IMR-90 (cell line): ENCODE results near the gene LEF1. TPM values are rescaled to one million over a fixed set of nuclear protein-coding genes. Genes with fewer than 3 reads are reported as not detected.

Experiments used
- ATAC-seq: fragments of 200-7000 bp; cut with Tn5 transposase; 2 replicates; pipeline ENCODE4 v1.9.1; 2020; ENCODE audit warnings: low read depth, mild to moderate bottlenecking, moderate library complexity
- BruUV-seq: library from RNA; stranded (reverse); fragments of 400-500 nt; replicated peaks from 2 replicates; lab custom pipeline; 2021; lab: Mats Ljungman, UMichigan
- CTCF ChIA-PET: fragments of 300-600 bp; formaldehyde crosslinking; extraction: SDS; loops from one replicate; lab custom pipeline; 2021; ENCODE audit warnings: antibody characterized with exemption; lab: Yijun Ruan, JAX
- POLR2A ChIA-PET: fragments of 300-600 bp; sonication (Branson Sonifier 250); formaldehyde crosslinking; loops from one replicate; lab custom pipeline; 2022; ENCODE audit warnings: antibody characterized with exemption; ENCODE audit not compliant: unreplicated experiment; lab: Charles Lee
- DNase-seq: peaks from one replicate; pipeline ENCODE4 v3.0.0; 2013
- H2AFZ ChIP-seq: replicated peaks from 2 replicates; pipeline ENCODE3; 2013; ENCODE audit warnings: low read length, mild to moderate bottlenecking; ENCODE audit not compliant: poor library complexity
- H2AK5ac ChIP-seq: 2 replicates; pipeline ENCODE4 v1.6.1; 2013; ENCODE audit warnings: low read depth, low read length, inconsistent platforms
- H2AK9ac ChIP-seq: replicated peaks from 2 replicates; pipeline ENCODE3; 2013; ENCODE audit warnings: mild to moderate bottlenecking, low read depth, low read length, moderate library complexity; ENCODE audit not compliant: poor library complexity
- H2BK120ac ChIP-seq: 2 replicates; pipeline ENCODE4 v1.6.1; 2013; ENCODE audit warnings: low read depth, low read length, inconsistent platforms
- H2BK15ac ChIP-seq: 3 replicates; pipeline ENCODE4 v1.6.1; 2013; ENCODE audit warnings: low read depth, low read length, inconsistent platforms
- H2BK20ac ChIP-seq: 2 replicates; pipeline ENCODE4 v1.6.1; 2013; ENCODE audit warnings: low read depth, mild to moderate bottlenecking, inconsistent platforms, low read length, moderate library complexity
- H2BK5ac ChIP-seq: 2 replicates; pipeline ENCODE4 v1.6.1; 2013; ENCODE audit warnings: mild to moderate bottlenecking, low read depth, low read length, inconsistent platforms; ENCODE audit not compliant: poor library complexity, severe bottlenecking
- H3K14ac ChIP-seq: replicated peaks from 2 replicates; pipeline ENCODE4 v1.6.1; 2013; ENCODE audit warnings: low read depth, low read length, inconsistent platforms
- H3K18ac ChIP-seq: 2 replicates; pipeline ENCODE4 v1.6.1; 2013; ENCODE audit warnings: low read depth, low read length, control low read depth
- H3K23ac ChIP-seq: 2 replicates; pipeline ENCODE4 v1.6.1; 2013; ENCODE audit warnings: low read depth, low read length, inconsistent platforms
- H3K27ac ChIP-seq: 2 replicates; pipeline ENCODE4 v1.5.1; 2013; ENCODE audit warnings: mild to moderate bottlenecking, control low read depth, low read length; ENCODE audit not compliant: insufficient read depth
- H3K27me3 ChIP-seq: 2 replicates; pipeline ENCODE4 v1.6.1; 2013; ENCODE audit warnings: low read length; ENCODE audit not compliant: control insufficient read depth, insufficient read depth
- H3K36me3 ChIP-seq: 2 replicates; pipeline ENCODE4 v1.6.1; 2013; ENCODE audit warnings: low read length, mixed read lengths; ENCODE audit not compliant: control insufficient read depth, insufficient read depth
- H3K4ac ChIP-seq: 2 replicates; pipeline ENCODE4 v1.6.1; 2013; ENCODE audit warnings: low read depth, low read length, inconsistent platforms
- H3K4me1 ChIP-seq: 2 replicates; pipeline ENCODE4 v1.6.1; 2013; ENCODE audit warnings: low read length, mixed read lengths; ENCODE audit not compliant: control insufficient read depth, insufficient read depth
- H3K4me2 ChIP-seq: 2 replicates; pipeline ENCODE4 v1.6.1; 2013; ENCODE audit warnings: low read depth, mild to moderate bottlenecking, control low read depth, low read length, moderate library complexity
- H3K4me3 ChIP-seq: 2 replicates; pipeline ENCODE4 v1.5.1; 2013; ENCODE audit warnings: low read depth, mild to moderate bottlenecking, control low read depth, low read length, moderate library complexity; ENCODE audit not compliant: insufficient read depth
- H3K56ac ChIP-seq: 2 replicates; pipeline ENCODE4 v1.6.1; 2013; ENCODE audit warnings: low read length, inconsistent platforms; ENCODE audit not compliant: insufficient read depth; ENCODE audit errors: extremely low read depth
- H3K79me1 ChIP-seq, 2 experiments: 2 replicates each; pipeline ENCODE4 v1.6.1; 2013; ENCODE audit warnings: low read length in 2 of 2, inconsistent platforms in 1 of 2, low read depth in 1 of 2
- H3K9ac ChIP-seq: 2 replicates; pipeline ENCODE4 v1.6.1; 2013; ENCODE audit warnings: low read depth, low read length, control low read depth
- H3K9me1 ChIP-seq: 2 replicates; pipeline ENCODE4 v1.6.1; 2013; ENCODE audit warnings: low read length, inconsistent platforms; ENCODE audit not compliant: insufficient read depth
- H3K9me3 ChIP-seq: 2 replicates; pipeline ENCODE4 v1.6.1; 2013; ENCODE audit warnings: low read length; ENCODE audit not compliant: control insufficient read depth, insufficient read depth
- H4K20me1 ChIP-seq: 2 replicates; pipeline ENCODE4 v1.6.1; 2013; ENCODE audit warnings: low read length, inconsistent platforms; ENCODE audit not compliant: insufficient read depth
- H4K5ac ChIP-seq: 2 replicates; pipeline ENCODE4 v1.6.1; 2013; ENCODE audit warnings: mild to moderate bottlenecking, low read depth, low read length, control low read depth
- H4K8ac ChIP-seq, 2 experiments: 2 replicates each; pipeline ENCODE4 v1.6.1; 2013; ENCODE audit warnings: low read depth in 2 of 2, low read length in 2 of 2, control low read depth in 1 of 2, inconsistent platforms in 1 of 2
- H4K91ac ChIP-seq: 2 replicates; pipeline ENCODE4 v1.6.1; 2013; ENCODE audit warnings: low read depth, low read length, inconsistent platforms; ENCODE audit not compliant: insufficient read depth
- MAFK ChIP-seq: IDR thresholded peaks from 2 replicates; pipeline ENCODE4 v1.6.1; 2012; ENCODE audit warnings: low read depth, low read length, improper control_type of control experiment
- USF2 ChIP-seq: fragments of 150-350 bp; IDR thresholded peaks from 2 replicates; pipeline ENCODE4 v1.6.1; 2017; ENCODE audit warnings: mild to moderate bottlenecking, antibody characterized with exemption, low read length, low read depth
- WGBS, 2 experiments: methylation state at CpG; one replicate each; pipeline versions ENCODE4 v1.1.5 to v1.1.7; 2013; ENCODE audit warnings: missing lambda C conversion rate in 2 of 2; ENCODE audit not compliant: insufficient read length in 1 of 2; ENCODE audit errors: extremely low coverage in 2 of 2; 5-methylcytosine and 5-hydroxymethylcytosine counted together
- dilution Hi-C: fragments of 300-500 bp; cut with HindIII; formaldehyde crosslinking; loops from one replicate; pipeline ENCODE4 v1.14.3; 2018; ENCODE audit warnings: low sequenced_read_pairs; ENCODE audit not compliant: unreplicated experiment
- in situ Hi-C: fragments of 300-500 bp; cut with MboI; formaldehyde crosslinking; loops from 3 replicates; pipeline ENCODE4 v1.14.3; 2019; ENCODE audit warnings: low sequenced_read_pairs, inconsistent platforms, mixed read lengths
- intact Hi-C: fragments of 100-400 bp; cut with micrococcal nuclease; formaldehyde crosslinking; loops from 2 replicates; pipeline ENCODE4 v1.10.0; 2022
- polyA plus RNA-seq, 3 experiments: library from polyadenylated mRNA; depleted of rRNA; stranded (reverse); fragments of >200 nt; gene quantifications; 2 replicates each; pipeline ENCODE4 v1.2.3, GENCODE V29; 2012; ENCODE audit warnings: low replicate concordance in 1 of 3
- total RNA-seq: library from RNA; depleted of rRNA; stranded (reverse); fragments of >200 nt; gene quantifications from 2 replicates; pipeline ENCODE4 v1.2.3, GENCODE V29; 2012

The LEF1 gene
- total and polyA plus RNA-seq, 2 of the 4 experiments (the other 2 are of a cell fraction), result 1.7 to 1.8 TPM

- dilution Hi-C loops, result no loop called here
- Histone ChIP-seq H3K4me2 (no peak overlapping the region), H3K9ac (no peak overlapping the region), H3K9me1 (no peaks in the 10 kb centered on the region), H3K79me1 (no peaks in the 10 kb centered on the region), H2AK9ac (no peak overlapping the region), H4K5ac (no peak overlapping the region), H2BK5ac (no peak overlapping the region), H3K23ac (no peak overlapping the region), H4K91ac (no peak overlapping the region), H3K27ac (no peak overlapping the region), H4K8ac (no peak overlapping the region), H2AK5ac (no peak overlapping the region), H2BK120ac (no peak overlapping the region), H3K9me3 (no peaks in the 10 kb centered on the region), H3K14ac (no peak overlapping the region), H2AFZ (no peak overlapping the region), H2BK20ac (no peak overlapping the region), H3K36me3 (no peaks in the 10 kb centered on the region), H3K4me1 (no peaks in the 10 kb centered on the region), H4K20me1 (no peaks in the 10 kb centered on the region), H3K18ac (no peak overlapping the region), H2BK15ac (no peak overlapping the region), H3K27me3 (peaks cover 38% of the 10 kb centered on the region), H3K4me3 (no peak overlapping the region), H3K56ac (no peak overlapping the region), H3K4ac (no peak overlapping the region)
- 70% methylated on average over 2 of the region's 5 CpGs; no CpG with 5 or more reads in 1 of the 2 experiments for WGBS, 2 experiments
- ATAC-seq (no peak), DNase-seq (no peak)
- TF ChIP-seq MAFK (peak; percentile 85), USF2 (no peak)
- in situ Hi-C loops, result no loop called here
- intact Hi-C loops, result loop anchor here (10.0 kb wide), 1 partner anchor 331 kb away; no protein-coding TSS in a partner anchor
- CTCF ChIA-PET, result interaction anchor here (0.7 kb wide), 1 partner anchor 32 kb away, joined by 3 read pairs; no protein-coding TSS in a partner anchor
- BruUV-seq, result no TSS peak
- POLR2A ChIA-PET, result no interaction called here
Measured at GRCh38 chr4:108163351-108163750, 5.4 kb downstream of the LEF1 start.
